GM12892 (cell line): Measurements from ENCODE around the gene MAGEA8.
A peak's percentile ranks its signal among the peaks of the same experiment; 100 is the strongest.
"Not testable (repeated sequence)": the region's sequence is repeated elsewhere in the genome, so short reads cannot be mapped to it uniquely, and the experiment has no call there.

Source experiments
- DNase-seq: peaks from one replicate; pipeline ENCODE4 v3.0.0; 2011; ENCODE audit not compliant: insufficient read length
- FAIRE-seq: peaks from 2 replicates; lab custom pipeline; 2011; peaks lifted over from hg19 to GRCh38; lab: Jason Lieb, UNC
- POLR2A ChIP-seq: IDR thresholded peaks from 2 replicates; pipeline ENCODE4 v1.6.1; 2011; ENCODE audit warnings: low read depth, low read length, control low read depth
- POLR2AphosphoS5 ChIP-seq: IDR thresholded peaks from 2 replicates; pipeline ENCODE4 v1.6.1; 2011; ENCODE audit warnings: low read depth, low read length, control low read depth
- TAF1 ChIP-seq: IDR thresholded peaks from 2 replicates; pipeline ENCODE4 v1.6.1; 2011; ENCODE audit warnings: low read depth, mild to moderate bottlenecking, control low read depth, low read length, borderline replicate concordance

Gene MAGEA8

GRCh38 chrX:149860445-149860844 is 20.5 kb upstream of the MAGEA8 start:
- FAIRE-seq (no peak), DNase-seq (no peak)
- no peak for TF ChIP-seq POLR2AphosphoS5
- TF ChIP-seq TAF1, result no peak
- TF ChIP-seq POLR2A, result no peak

- FAIRE-seq (no peak), DNase-seq (no peak)
- TF ChIP-seq POLR2A, result no peak
- TF ChIP-seq TAF1, result no peak
- no peak for TF ChIP-seq POLR2AphosphoS5
Observed at GRCh38 chrX:149865390-149865789, 15.6 kb upstream of the MAGEA8 start.

GRCh38 chrX:149867488-149867887 is 13.5 kb upstream of the MAGEA8 start:
- TF ChIP-seq POLR2AphosphoS5, result no peak
- TF ChIP-seq POLR2A, result no peak
- TF ChIP-seq TAF1, result no peak
- DNase-seq, result no peak
- FAIRE-seq, result no peak

GRCh38 chrX:149870840-149871239 is 10.1 kb upstream of the MAGEA8 start:
- TF ChIP-seq POLR2A, result no peak
- TF ChIP-seq POLR2AphosphoS5, result no peak
- no peak for TF ChIP-seq TAF1
- FAIRE-seq (no peak), DNase-seq (no peak)

- FAIRE-seq, result peak; percentile 67
- TF ChIP-seq TAF1, result no peak
- DNase-seq, result no peak
Observed at GRCh38 chrX:149871433-149871832, 9.6 kb upstream of the MAGEA8 start.

GRCh38 chrX:149871940-149872339 is 9.0 kb upstream of the MAGEA8 start:
- DNase-seq (peak; percentile 22), FAIRE-seq (peak; percentile 70)
- TF ChIP-seq POLR2A (no peak), TAF1 (no peak)

GRCh38 chrX:149877157-149877556 is 3.8 kb upstream of the MAGEA8 start:
- FAIRE-seq (no peak), DNase-seq (no peak)
- TF ChIP-seq POLR2AphosphoS5 (no peak), POLR2A (no peak), TAF1 (no peak)

GRCh38 chrX:149877636-149878035 is 3.3 kb upstream of the MAGEA8 start:
- DNase-seq (no peak), FAIRE-seq (no peak)
- no peak for TF ChIP-seq POLR2A
- TF ChIP-seq TAF1, result no peak
- no peak for TF ChIP-seq POLR2AphosphoS5

- not testable (repeated sequence) for FAIRE-seq, DNase-seq
Observed at GRCh38 chrX:149890828-149891227, 9.8 kb downstream of the MAGEA8 start.

- TF ChIP-seq TAF1, result no peak
- TF ChIP-seq POLR2AphosphoS5, result no peak
- no peak for TF ChIP-seq POLR2A
- DNase-seq (no peak), FAIRE-seq (peak; percentile 48)
Observed at GRCh38 chrX:149898554-149898953, 17.6 kb downstream of the MAGEA8 start.

GRCh38 chrX:149903889-149904748 is 23.1 kb downstream of the MAGEA8 start:
- TF ChIP-seq POLR2A (no peak), POLR2AphosphoS5 (no peak), TAF1 (no peak)
- no peak for FAIRE-seq
- no peak for DNase-seq

GRCh38 chrX:149908308-149908707 is 27.3 kb downstream of the MAGEA8 start:
- TF ChIP-seq POLR2AphosphoS5 (no peak), POLR2A (no peak), TAF1 (no peak)
- no peak for DNase-seq
- no peak for FAIRE-seq

GRCh38 chrX:149908727-149909126 is 27.7 kb downstream of the MAGEA8 start:
- no peak for DNase-seq
- no peak for TF ChIP-seq TAF1
- TF ChIP-seq POLR2AphosphoS5, result no peak
- no peak for FAIRE-seq
